Lung (tissue), 16 donors: ENCODE results near the gene SPAM1. TPM values are rescaled to one million over a fixed set of nuclear protein-coding genes. Genes with fewer than 3 reads are reported as not detected.

Experiments
- ATAC-seq: fragments of 200-7000 bp; cut with Tn5 transposase; one replicate; pipeline ENCODE4 v1.9.1; 2020; ENCODE audit warnings: moderate number of reproducible peaks; ENCODE audit not compliant: insufficient read depth, low FRiP score
- DNase-seq, 3 donors: peaks; one replicate each; pipeline ENCODE4 v3.0.0-alpha.2; 2013 to 2017
- H3K27ac ChIP-seq, 2 donors: one replicate each; pipeline ENCODE4 v1.5.1; 2013; ENCODE audit warnings: mild to moderate bottlenecking in 2 of 2, moderate library complexity in 2 of 2, control low read depth in 1 of 2, inconsistent platforms in 1 of 2, low read depth in 1 of 2, low read length in 1 of 2
- H3K27me3 ChIP-seq, 3 donors: one replicate each; pipeline ENCODE4 v1.5.1; 2013; ENCODE audit warnings: low read length in 2 of 3; ENCODE audit not compliant: control insufficient read depth in 3 of 3, insufficient read depth in 3 of 3
- H3K36me3 ChIP-seq, 4 donors: one replicate each; pipeline ENCODE4 v1.5.1; 2013; ENCODE audit warnings: low read length in 4 of 4, mild to moderate bottlenecking in 1 of 4, moderate library complexity in 1 of 4; ENCODE audit not compliant: control insufficient read depth in 4 of 4, insufficient read depth in 4 of 4
- H3K4me1 ChIP-seq, 5 donors: one replicate each; pipeline ENCODE4 v1.5.1; 2013; ENCODE audit warnings: low read length in 5 of 5, mild to moderate bottlenecking in 2 of 5, moderate library complexity in 1 of 5; ENCODE audit not compliant: control insufficient read depth in 5 of 5, insufficient read depth in 5 of 5
- H3K4me3 ChIP-seq: one replicate; pipeline ENCODE4 v1.5.1; 2013; ENCODE audit warnings: mild to moderate bottlenecking, control low read depth, moderate library complexity
- H3K9ac ChIP-seq, 2 donors: one replicate each; pipeline ENCODE4 v1.5.1; 2013; ENCODE audit warnings: low read length in 2 of 2, control low read depth in 1 of 2; ENCODE audit not compliant: insufficient read depth in 1 of 2
- H3K9me3 ChIP-seq, 4 donors: one replicate each; pipeline ENCODE4 v1.5.1; 2013; ENCODE audit warnings: low read length in 3 of 4, mild to moderate bottlenecking in 1 of 4, moderate library complexity in 1 of 4; ENCODE audit not compliant: control insufficient read depth in 4 of 4, insufficient read depth in 3 of 4
- WGBS, 2 donors: extraction: QIAGEN DNeasy Blood & Tissue Kit; methylation state at CpG; one replicate each; pipeline ENCODE4 v1.1.7; 2013; 5-methylcytosine and 5-hydroxymethylcytosine counted together
- long read RNA-seq, 5 donors: transcript quantifications; one replicate each; lab custom pipeline, GENCODE V29; 2026
- polyA plus RNA-seq, 2 donors: library from polyadenylated mRNA; stranded (reverse); fragments of 200-250 nt; gene quantifications; one replicate each; pipeline ENCODE4 v1.2.1, GENCODE V29; 2013
- total RNA-seq, 2 donors: library from RNA; depleted of rRNA in 1 of 2; stranded (reverse); fragments of >200 nt in 1 of 2; gene quantifications; one replicate each; pipeline ENCODE4 v1.2.1, GENCODE V29; 2014 to 2021
- TF ChIP-seq, protein P1 (sequence below): IDR thresholded peaks from 2 replicates; pipeline ENCODE4 v1.5.1; 2012; ENCODE audit warnings: mild to moderate bottlenecking; ENCODE audit errors: control extremely low read depth, extremely low read depth
- donor health status: control.
- donor health status: control.
- donor health status: Bipolar disorder and iron deficiency.
- donor health status: healthy.
- donor health status: DM: yes; HTN: yes; CAD: no.

The SPAM1 gene, protein sequence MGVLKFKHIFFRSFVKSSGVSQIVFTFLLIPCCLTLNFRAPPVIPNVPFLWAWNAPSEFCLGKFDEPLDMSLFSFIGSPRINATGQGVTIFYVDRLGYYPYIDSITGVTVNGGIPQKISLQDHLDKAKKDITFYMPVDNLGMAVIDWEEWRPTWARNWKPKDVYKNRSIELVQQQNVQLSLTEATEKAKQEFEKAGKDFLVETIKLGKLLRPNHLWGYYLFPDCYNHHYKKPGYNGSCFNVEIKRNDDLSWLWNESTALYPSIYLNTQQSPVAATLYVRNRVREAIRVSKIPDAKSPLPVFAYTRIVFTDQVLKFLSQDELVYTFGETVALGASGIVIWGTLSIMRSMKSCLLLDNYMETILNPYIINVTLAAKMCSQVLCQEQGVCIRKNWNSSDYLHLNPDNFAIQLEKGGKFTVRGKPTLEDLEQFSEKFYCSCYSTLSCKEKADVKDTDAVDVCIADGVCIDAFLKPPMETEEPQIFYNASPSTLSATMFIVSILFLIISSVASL
- not detected for total RNA-seq
- not detected for polyA plus RNA-seq
- long read RNA-seq, donor 1, result 0 reads
- long read RNA-seq, donor 2, result 0 reads
- long read RNA-seq, donor 3, result 0 reads
- long read RNA-seq, donor 4, result 0 reads
- long read RNA-seq, donor 5, result 0 reads

DNA sequence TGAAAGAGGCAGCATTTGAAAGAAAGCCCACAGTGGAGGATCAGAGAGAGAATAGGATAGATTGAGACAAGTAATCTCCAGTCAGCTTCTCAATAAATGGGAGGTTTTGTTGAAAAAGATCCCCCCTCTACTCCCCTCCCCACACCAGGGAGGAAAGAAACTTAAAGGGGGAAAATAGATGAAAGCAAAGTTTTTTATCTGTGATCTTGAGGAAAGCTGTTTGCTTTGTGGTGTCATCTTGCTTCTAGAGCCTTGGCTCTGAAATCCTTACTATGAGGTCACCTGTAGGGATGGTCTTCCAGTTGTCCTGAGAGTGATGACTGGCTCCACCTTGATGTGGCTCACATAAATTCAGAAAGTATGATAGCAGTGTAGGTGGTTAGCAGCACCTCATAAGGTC is at the start of gene SPAM1:
Gene SPAM1 (plus strand): TSS at position 301 of the 400 bp plus-strand sequence. CDS start 28,330 bp downstream, outside the sequence.
- H3K9me3 ChIP-seq, result peaks cover 0 to 3% (median 0%) of the 10 kb centered on the region in 4 donors
- TF ChIP-seq, protein P1, sequence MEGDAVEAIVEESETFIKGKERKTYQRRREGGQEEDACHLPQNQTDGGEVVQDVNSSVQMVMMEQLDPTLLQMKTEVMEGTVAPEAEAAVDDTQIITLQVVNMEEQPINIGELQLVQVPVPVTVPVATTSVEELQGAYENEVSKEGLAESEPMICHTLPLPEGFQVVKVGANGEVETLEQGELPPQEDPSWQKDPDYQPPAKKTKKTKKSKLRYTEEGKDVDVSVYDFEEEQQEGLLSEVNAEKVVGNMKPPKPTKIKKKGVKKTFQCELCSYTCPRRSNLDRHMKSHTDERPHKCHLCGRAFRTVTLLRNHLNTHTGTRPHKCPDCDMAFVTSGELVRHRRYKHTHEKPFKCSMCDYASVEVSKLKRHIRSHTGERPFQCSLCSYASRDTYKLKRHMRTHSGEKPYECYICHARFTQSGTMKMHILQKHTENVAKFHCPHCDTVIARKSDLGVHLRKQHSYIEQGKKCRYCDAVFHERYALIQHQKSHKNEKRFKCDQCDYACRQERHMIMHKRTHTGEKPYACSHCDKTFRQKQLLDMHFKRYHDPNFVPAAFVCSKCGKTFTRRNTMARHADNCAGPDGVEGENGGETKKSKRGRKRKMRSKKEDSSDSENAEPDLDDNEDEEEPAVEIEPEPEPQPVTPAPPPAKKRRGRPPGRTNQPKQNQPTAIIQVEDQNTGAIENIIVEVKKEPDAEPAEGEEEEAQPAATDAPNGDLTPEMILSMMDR, result no peak
- no peak within 1 kb of the TSS for H3K27ac ChIP-seq
- ATAC-seq (no peak), DNase-seq (no peak)
- H3K4me1 ChIP-seq, result no peaks in the 10 kb centered on the region
- H3K36me3 ChIP-seq, result no peaks in the 10 kb centered on the region
- H3K27me3 ChIP-seq, result no peaks in the 10 kb centered on the region
- H3K9ac ChIP-seq, result no peak within 1 kb of the TSS
- H3K4me3 ChIP-seq, result no peak within 1 kb of the TSS

DNA sequence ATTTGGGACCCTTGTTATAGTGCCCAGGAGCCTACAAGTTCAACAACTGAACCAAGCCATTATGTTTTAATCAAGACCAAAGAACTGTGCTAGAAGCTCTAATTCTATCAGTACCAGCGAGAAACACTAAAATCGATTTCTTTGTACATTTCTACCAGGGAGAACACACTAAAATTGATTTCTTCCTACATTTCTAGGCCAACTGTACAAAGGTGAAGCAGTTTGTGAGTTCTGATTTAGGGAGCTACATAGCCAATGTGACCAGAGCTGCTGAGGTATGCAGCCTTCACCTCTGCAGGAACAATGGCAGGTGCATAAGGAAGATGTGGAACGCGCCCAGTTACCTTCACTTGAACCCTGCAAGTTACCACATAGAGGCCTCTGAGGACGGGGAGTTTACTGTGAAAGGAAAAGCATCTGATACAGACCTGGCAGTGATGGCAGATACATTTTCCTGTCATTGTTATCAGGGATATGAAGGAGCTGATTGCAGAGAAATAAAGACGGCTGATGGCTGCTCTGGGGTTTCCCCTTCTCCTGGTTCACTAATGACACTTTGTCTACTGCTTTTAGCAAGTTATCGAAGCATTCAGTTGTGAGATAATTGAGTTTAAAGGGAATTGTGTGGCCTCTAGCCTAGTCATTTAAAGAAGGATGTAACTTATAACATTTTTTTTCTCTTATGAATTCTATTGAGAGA is 48.3 kb upstream of the SPAM1 start:
- peaks cover 0 to 5% (median 0%) of the 10 kb centered on the region in 5 donors for H3K4me1 ChIP-seq
- TF ChIP-seq, protein P1, result no peak
- WGBS, 2 donors, result 71 to 72% methylated on average over 7 of the region's 7 CpGs
- no peaks in the 10 kb centered on the region for H3K27me3 ChIP-seq
- H3K4me3 ChIP-seq, result no peak overlapping the region
- no peaks in the 10 kb centered on the region for H3K9me3 ChIP-seq
- no peak overlapping the region for H3K27ac ChIP-seq
- DNase-seq (no peak), ATAC-seq (no peak)
- H3K9ac ChIP-seq, result no peak overlapping the region
- H3K36me3 ChIP-seq, result no peaks in the 10 kb centered on the region

DNA sequence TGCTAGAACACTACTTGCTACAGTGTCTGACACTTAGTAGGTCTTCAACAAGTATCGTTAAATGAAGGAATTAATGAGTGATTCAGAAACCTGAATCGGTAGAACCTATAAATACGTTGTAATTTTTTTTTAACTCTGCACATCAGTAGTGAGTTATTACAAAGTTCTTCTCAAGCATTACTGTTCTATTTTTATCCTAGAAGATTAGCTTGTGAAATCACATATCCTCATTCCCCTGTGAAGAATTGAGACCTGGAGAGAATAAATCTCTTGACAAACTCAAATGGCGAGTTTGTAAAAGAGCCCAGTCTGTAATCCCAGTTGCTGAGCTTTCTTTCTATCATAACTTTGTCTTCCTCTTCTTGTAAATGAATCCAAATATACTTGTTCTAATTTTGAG is 45.4 kb upstream of the SPAM1 start:
- WGBS, 2 donors, result 82 to 83% methylated on average over 4 of the region's 4 CpGs
- H3K9ac ChIP-seq, result no peak overlapping the region
- peaks cover 0 to 2% (median 0%) of the 10 kb centered on the region in 5 donors for H3K4me1 ChIP-seq
- ATAC-seq, result no peak
- H3K27me3 ChIP-seq, result no peaks in the 10 kb centered on the region
- TF ChIP-seq, protein P1, result no peak
- no peaks in the 10 kb centered on the region for H3K36me3 ChIP-seq
- DNase-seq, result no peak
- H3K27ac ChIP-seq, result no peak overlapping the region
- no peaks in the 10 kb centered on the region for H3K9me3 ChIP-seq
- H3K4me3 ChIP-seq, result no peak overlapping the region
